Renal cortical epithelial cell (primary cell): ENCODE measurements around the gene PIK3R6. TPM values are rescaled to one million over a fixed set of nuclear protein-coding genes. Genes with fewer than 3 reads are reported as not detected.

Experiments
- total RNA-seq: library from RNA; depleted of rRNA; stranded (reverse); fragments of >200 nt; gene quantifications from 2 replicates; pipeline ENCODE4 v1.2.3, GENCODE V29; 2014

Gene PIK3R6
- total RNA-seq, 1 donor from 2014 or later = not detected

Other genes with a start within 250 kb of the PIK3R6 start
- gene MYH10, start 236.9 kb downstream of the PIK3R6 start, total RNA-seq = 49.5 and 149 TPM in 2 replicates
- gene CCDC42, start 122.8 kb downstream of the PIK3R6 start, total RNA-seq = not detected in 2 replicates
- gene SPDYE4, start 109.1 kb downstream of the PIK3R6 start, total RNA-seq = not detected in 2 replicates
- gene MFSD6L, start 68.3 kb downstream of the PIK3R6 start, total RNA-seq = 2.1 TPM in 1 of 2 replicates, not detected in the other
- gene PIK3R5, start 98.0 kb upstream of the PIK3R6 start, total RNA-seq = not detected in 2 replicates
- gene NTN1, start 153.8 kb upstream of the PIK3R6 start, total RNA-seq = 0.94 and 3.1 TPM in 2 replicates